Keratinocyte (primary cell): ENCODE results near the gene CFAP77. TPM values are rescaled to one million over a fixed set of nuclear protein-coding genes. Genes with fewer than 3 reads are reported as not detected.

ENCODE experiments used
- DNase-seq: peaks from one replicate; pipeline ENCODE4 v3.0.0-alpha.2; 2011; ENCODE audit warnings: low read depth, missing footprints, low spot score
- FAIRE-seq: peaks from 2 replicates; lab custom pipeline; 2011; peaks lifted over from hg19 to GRCh38; lab: Jason Lieb, UNC
- H2AFZ ChIP-seq: 2 replicates; pipeline ENCODE4 v1.6.0; 2012; ENCODE audit warnings: low read length, control low read depth, inconsistent platforms; ENCODE audit not compliant: control insufficient read depth
- H3K27ac ChIP-seq: 2 replicates; pipeline ENCODE4 v1.5.1; 2011; ENCODE audit warnings: low read length; ENCODE audit not compliant: control insufficient read depth, insufficient read depth
- H3K27me3 ChIP-seq: 3 replicates; pipeline ENCODE4 v1.6.0; 2011; ENCODE audit warnings: low read length; ENCODE audit not compliant: control insufficient read depth, insufficient read depth; ENCODE audit errors: extremely low read depth
- H3K36me3 ChIP-seq, 2 experiments: 2 replicates in 1 of 2; 3 replicates in 1 of 2; pipeline ENCODE4 v1.5.1; 2011; ENCODE audit warnings: low read length in 2 of 2, mild to moderate bottlenecking in 1 of 2; ENCODE audit not compliant: control insufficient read depth in 2 of 2, insufficient read depth in 2 of 2; ENCODE audit errors: extremely low read depth in 1 of 2
- H3K4me1 ChIP-seq: 3 replicates; pipeline ENCODE4 v1.5.1; 2011; ENCODE audit warnings: low read length; ENCODE audit not compliant: control insufficient read depth, insufficient read depth; ENCODE audit errors: extremely low read depth
- H3K4me2 ChIP-seq: 3 replicates; pipeline ENCODE4 v1.6.0; 2011; ENCODE audit warnings: low read depth, low read length; ENCODE audit not compliant: control insufficient read depth, insufficient read depth; ENCODE audit errors: extremely low read depth
- H3K4me3 ChIP-seq, 3 experiments: fragments of 200-600 bp in 1 of 3; sonication (generic) in 1 of 3; 2 replicates in 2 of 3; 3 replicates in 1 of 3; pipeline ENCODE4 v1.5.1; 2011 to 2016; ENCODE audit warnings: low read length in 3 of 3, mild to moderate bottlenecking in 3 of 3, control low read depth in 2 of 3, inconsistent platforms in 1 of 3, low read depth in 1 of 3, mixed read lengths in 1 of 3, mixed run types in 1 of 3, moderate library complexity in 1 of 3; ENCODE audit not compliant: control insufficient read depth in 2 of 3, insufficient read depth in 2 of 3; ENCODE audit errors: extremely low read depth in 1 of 3
- H3K79me2 ChIP-seq: 2 replicates; pipeline ENCODE4 v1.6.0; 2012; ENCODE audit warnings: low read length; ENCODE audit not compliant: control insufficient read depth, insufficient read depth
- H3K9ac ChIP-seq: 3 replicates; pipeline ENCODE4 v1.6.0; 2011; ENCODE audit warnings: low read length; ENCODE audit not compliant: control insufficient read depth, insufficient read depth; ENCODE audit errors: extremely low read depth
- H3K9me1 ChIP-seq: 3 replicates; pipeline ENCODE4 v1.6.0; 2011; ENCODE audit warnings: low read length; ENCODE audit not compliant: control insufficient read depth, insufficient read depth; ENCODE audit errors: extremely low read depth
- H3K9me3 ChIP-seq: 2 replicates; pipeline ENCODE4 v1.5.1; 2012; ENCODE audit warnings: low read depth, low read length; ENCODE audit not compliant: control insufficient read depth
- H4K20me1 ChIP-seq: 3 replicates; pipeline ENCODE4 v1.6.0; 2011; ENCODE audit warnings: low read length; ENCODE audit not compliant: control insufficient read depth, insufficient read depth; ENCODE audit errors: extremely low read depth
- EZH2 ChIP-seq: IDR thresholded peaks from one replicate; pipeline ENCODE4 v1.6.1; 2012; ENCODE audit warnings: inconsistent platforms, mild to moderate bottlenecking, low read length, moderate library complexity
- dilution Hi-C: fragments of 300-500 bp; cut with MboI; formaldehyde crosslinking; loops from one replicate; pipeline ENCODE4 v1.7.0; 2020; ENCODE audit warnings: low sequenced_read_pairs; ENCODE audit not compliant: extremely low pct_ligation_motif_present
- polyA plus RNA-seq, 5 experiments: library from polyadenylated mRNA; depleted of rRNA in 3 of 5; stranded (reverse) in 3 of 5; stranded (forward) in 1 of 5; unstranded in 1 of 5; fragments of >200 nt; gene quantifications; 1 replicate in 1 of 5; 2 replicates in 3 of 5; 3 replicates in 1 of 5; pipeline versions ENCODE4 v1.2.1 to v1.2.3, GENCODE V29; 2011 to 2012; ENCODE audit warnings: missing spikeins in 2 of 5, low read depth in 1 of 5, low replicate concordance in 1 of 5
- TF ChIP-seq, protein P1 (sequence below), 3 experiments: IDR thresholded peaks in 1 of 3; conservative IDR thresholded peaks in 1 of 3; optimal IDR thresholded peaks in 1 of 3; 2 replicates in 2 of 3; 3 replicates in 1 of 3; pipeline versions ENCODE3 to v1.5.1; 2011; ENCODE audit warnings: low read length in 3 of 3, mild to moderate bottlenecking in 3 of 3, moderate library complexity in 2 of 3, control low read depth in 1 of 3, inconsistent platforms in 1 of 3; ENCODE audit not compliant: insufficient read depth in 2 of 3; ENCODE audit errors: extremely low read depth in 1 of 3

The CFAP77 gene
- polyA plus RNA-seq, 1 donor (not counting 4 experiments of a cell fraction or from before 2014, with no cell fraction given), result not detected

GRCh38 chr9:132485393-132485792 is 75.4 kb downstream of the CFAP77 start:
- Histone ChIP-seq H3K9me3 (no peaks in the 10 kb centered on the region), H3K9ac (no peak overlapping the region), H2AFZ (no peak overlapping the region), H3K27ac (no peak overlapping the region), H3K4me3 (no peak overlapping the region), H3K27me3 (peaks cover 64% of the 10 kb centered on the region), H3K36me3 (no peaks in the 10 kb centered on the region), H4K20me1 (peaks cover 2% of the 10 kb centered on the region), H3K4me2 (no peak overlapping the region), H3K79me2 (no peaks in the 10 kb centered on the region), H3K9me1 (no peaks in the 10 kb centered on the region), H3K4me1 (no peaks in the 10 kb centered on the region)
- DNase-seq (no peak), FAIRE-seq (no peak)
- dilution Hi-C loops, result no loop called here
- TF ChIP-seq, protein P1, sequence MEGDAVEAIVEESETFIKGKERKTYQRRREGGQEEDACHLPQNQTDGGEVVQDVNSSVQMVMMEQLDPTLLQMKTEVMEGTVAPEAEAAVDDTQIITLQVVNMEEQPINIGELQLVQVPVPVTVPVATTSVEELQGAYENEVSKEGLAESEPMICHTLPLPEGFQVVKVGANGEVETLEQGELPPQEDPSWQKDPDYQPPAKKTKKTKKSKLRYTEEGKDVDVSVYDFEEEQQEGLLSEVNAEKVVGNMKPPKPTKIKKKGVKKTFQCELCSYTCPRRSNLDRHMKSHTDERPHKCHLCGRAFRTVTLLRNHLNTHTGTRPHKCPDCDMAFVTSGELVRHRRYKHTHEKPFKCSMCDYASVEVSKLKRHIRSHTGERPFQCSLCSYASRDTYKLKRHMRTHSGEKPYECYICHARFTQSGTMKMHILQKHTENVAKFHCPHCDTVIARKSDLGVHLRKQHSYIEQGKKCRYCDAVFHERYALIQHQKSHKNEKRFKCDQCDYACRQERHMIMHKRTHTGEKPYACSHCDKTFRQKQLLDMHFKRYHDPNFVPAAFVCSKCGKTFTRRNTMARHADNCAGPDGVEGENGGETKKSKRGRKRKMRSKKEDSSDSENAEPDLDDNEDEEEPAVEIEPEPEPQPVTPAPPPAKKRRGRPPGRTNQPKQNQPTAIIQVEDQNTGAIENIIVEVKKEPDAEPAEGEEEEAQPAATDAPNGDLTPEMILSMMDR (optimal IDR thresholded peaks at IDR 0.05 in 1 of 3, IDR thresholded peaks at IDR 0.05 in 1 of 3, conservative IDR thresholded peaks at IDR 0.05 in 1 of 3; ENCODE audit: extremely low read depth in 1 of 3, insufficient read depth in 2 of 3, low read length in 3 of 3), result no peak
- no peak for TF ChIP-seq EZH2

DNA sequence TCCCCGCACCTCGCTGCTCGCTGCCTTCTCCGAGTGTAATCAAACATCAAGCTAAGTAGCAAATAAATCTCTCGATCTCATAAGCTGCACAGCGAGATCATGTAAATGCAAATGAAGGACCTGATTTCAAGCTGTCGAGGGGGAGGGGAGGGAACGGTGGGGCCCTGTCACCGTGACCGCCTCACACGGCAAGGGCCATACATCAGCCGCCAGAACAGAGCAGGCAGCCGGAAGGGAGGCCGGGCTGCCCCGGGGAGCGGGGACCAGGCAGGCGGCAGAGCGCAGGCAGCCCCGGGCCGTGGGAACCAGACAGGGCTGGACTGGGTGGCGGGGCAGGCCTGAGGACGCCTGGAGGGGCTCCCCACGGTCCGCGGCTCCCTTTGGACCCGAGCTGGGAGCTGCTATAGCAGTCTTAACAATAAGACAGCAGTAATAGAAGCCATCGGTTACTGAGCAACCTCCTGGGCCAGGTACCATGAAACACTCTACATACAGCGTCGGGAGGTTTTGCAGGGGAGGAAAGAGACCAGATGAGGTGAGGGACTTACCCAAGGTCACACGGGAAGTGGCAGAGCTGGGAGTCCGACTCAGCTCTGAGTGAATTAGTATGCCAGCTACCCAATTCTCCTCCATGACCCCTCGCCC is 76.8 kb downstream of the CFAP77 start:
- Histone ChIP-seq H3K4me1 (no peaks in the 10 kb centered on the region), H3K4me3 (no peak overlapping the region), H3K27me3 (peaks cover 58% of the 10 kb centered on the region), H3K27ac (no peak overlapping the region), H3K36me3 (no peaks in the 10 kb centered on the region), H3K9me1 (no peaks in the 10 kb centered on the region), H3K4me2 (no peak overlapping the region), H2AFZ (no peak overlapping the region), H3K9ac (no peak overlapping the region), H3K9me3 (no peaks in the 10 kb centered on the region), H3K79me2 (no peaks in the 10 kb centered on the region), H4K20me1 (peaks cover 2% of the 10 kb centered on the region)
- DNase-seq, result no peak
- no peak for FAIRE-seq
- peak; percentile 66 for TF ChIP-seq EZH2
- TF ChIP-seq, protein P1 (optimal IDR thresholded peaks at IDR 0.05 in 1 of 3, IDR thresholded peaks at IDR 0.05 in 1 of 3, conservative IDR thresholded peaks at IDR 0.05 in 1 of 3; ENCODE audit: extremely low read depth in 1 of 3, insufficient read depth in 2 of 3, low read length in 3 of 3), result no peak
- dilution Hi-C loops, result no loop called here
